Fibroblast of skin of right biceps (primary cell): ENCODE data around the gene RANBP3L.
A peak's percentile ranks its signal among the peaks of the same experiment; 100 is the strongest.
"Not testable (repeated sequence)": the region's sequence is repeated elsewhere in the genome, so short reads cannot be mapped to it uniquely, and the experiment has no call there.

Experiments
- DNase-seq: peaks from one replicate; pipeline ENCODE4 v3.0.0-alpha.2; 2013

Gene RANBP3L

GRCh38 chr5:36199620-36200019 lies 102.1 kb downstream of the RANBP3L start:
- DNase-seq, result peak; percentile 46

DNA sequence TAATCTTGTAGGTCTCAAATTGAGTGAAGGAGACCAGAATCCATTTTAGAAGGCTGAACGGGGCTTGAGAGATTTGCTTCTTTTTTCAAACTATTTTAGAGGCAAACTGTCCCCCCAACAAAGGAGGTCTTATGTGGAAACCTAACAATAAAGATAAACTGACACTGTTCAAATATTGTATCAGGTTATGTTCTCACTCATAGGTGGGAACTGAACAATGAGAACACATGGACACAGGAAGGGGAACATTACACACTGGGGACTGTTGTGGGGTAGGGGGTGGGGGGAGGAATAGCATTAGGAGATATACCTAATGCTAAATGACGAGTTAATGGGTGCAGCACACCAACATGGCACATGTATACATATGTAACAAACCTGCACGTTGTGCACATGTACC lies 102.9 kb downstream of the RANBP3L start:
- DNase-seq, result not testable (repeated sequence)
